Endodermal cell (in vitro differentiated cells): ENCODE data around the gene ENPP7. TPM values are rescaled to one million over a fixed set of nuclear protein-coding genes. Genes with fewer than 3 reads are reported as not detected.
"Not testable (repeated sequence)": the region's sequence is repeated elsewhere in the genome, so short reads cannot be mapped to it uniquely, and the experiment has no call there.

Experiments used
- DNase-seq: peaks from one replicate; pipeline ENCODE4 v3.0.0-alpha.2; 2017
- H3K27ac ChIP-seq: 2 replicates; pipeline ENCODE4 v1.5.1; 2013; ENCODE audit warnings: mild to moderate bottlenecking, low read depth, low read length, moderate library complexity
- H3K27me3 ChIP-seq: 2 replicates; pipeline ENCODE4 v1.6.1; 2013; ENCODE audit warnings: mild to moderate bottlenecking, low read length, moderate library complexity; ENCODE audit not compliant: insufficient read depth, control insufficient read depth, poor library complexity, severe bottlenecking
- H3K36me3 ChIP-seq: 2 replicates; pipeline ENCODE4 v1.7.0; 2013; ENCODE audit warnings: mild to moderate bottlenecking, low read length, moderate library complexity; ENCODE audit not compliant: control insufficient read depth, insufficient read depth
- H3K4me1 ChIP-seq: one replicate; pipeline ENCODE4 v1.7.0; 2013; ENCODE audit warnings: low read length; ENCODE audit not compliant: control insufficient read depth, insufficient read depth
- H3K4me3 ChIP-seq: 2 replicates; pipeline ENCODE4 v1.5.1; 2013; ENCODE audit warnings: mild to moderate bottlenecking, low read length, moderate library complexity
- H3K9ac ChIP-seq: 2 replicates; pipeline ENCODE4 v1.6.1; 2013; ENCODE audit warnings: mild to moderate bottlenecking, low read length, moderate library complexity; ENCODE audit not compliant: poor library complexity, severe bottlenecking; ENCODE audit errors: extremely low read depth
- H3K9me3 ChIP-seq: 2 replicates; pipeline ENCODE4 v1.6.1; 2013; ENCODE audit warnings: mild to moderate bottlenecking, low read length, moderate library complexity; ENCODE audit not compliant: control insufficient read depth
- H3K27ac Mint-ChIP-seq: 2 replicates; pipeline ENCODE4 v1.8.0; 2020; ENCODE audit warnings: mixed read lengths
- H3K27me3 Mint-ChIP-seq: 2 replicates; pipeline ENCODE4 v1.8.0; 2021; ENCODE audit warnings: mild to moderate bottlenecking, mixed read lengths; ENCODE audit not compliant: insufficient read depth
- H3K36me3 Mint-ChIP-seq: 2 replicates; pipeline ENCODE4 v1.8.0; 2020; ENCODE audit warnings: low read depth, mixed read lengths
- H3K4me1 Mint-ChIP-seq: 2 replicates; pipeline ENCODE4 v1.8.0; 2020; ENCODE audit warnings: mixed read lengths
- H3K4me3 Mint-ChIP-seq: 2 replicates; pipeline ENCODE4 v1.8.0; 2020; ENCODE audit warnings: mild to moderate bottlenecking, moderate library complexity, mixed read lengths
- H3K9me3 Mint-ChIP-seq: 2 replicates; pipeline ENCODE4 v1.8.0; 2020; ENCODE audit warnings: mild to moderate bottlenecking, mixed read lengths
- CTCF ChIP-seq: fragments of 200-600 bp; sonication (generic); conservative IDR thresholded peaks from 2 replicates; pipeline ENCODE4 v1.5.0; 2021; ENCODE audit warnings: antibody characterized with exemption, mild to moderate bottlenecking
- WGBS, 2 experiments: methylation state at CpG; one replicate each; pipeline versions ENCODE4 v1.1.5 to v1.1.7; 2013; ENCODE audit warnings: missing lambda C conversion rate in 2 of 2, mixed read lengths in 1 of 2; ENCODE audit not compliant: insufficient coverage in 1 of 2, insufficient read length in 1 of 2; 5-methylcytosine and 5-hydroxymethylcytosine counted together
- total RNA-seq, 2 donors: library from RNA; stranded (reverse); fragmentation: NEBNext Ultra II Directional in 1 of 2; extraction: Animal tissue kit (Norgen Biotek cat#: 25700) in 1 of 2; gene quantifications; 2 replicates in 1 of 2; 3 replicates in 1 of 2; pipeline ENCODE4 v1.2.1, GENCODE V29; 2021

Gene ENPP7
- total RNA-seq, 2 donors from 2014 or later = not detected

GRCh38 chr17:79754370-79754769, 23.6 kb downstream of the ENPP7 start:
- no peaks in the 10 kb centered on the region for H3K36me3 Mint-ChIP-seq
- H3K9me3 Mint-ChIP-seq = no peaks in the 10 kb centered on the region
- no peaks in the 10 kb centered on the region for H3K4me1 ChIP-seq
- H3K27me3 ChIP-seq = peaks cover 25% of the 10 kb centered on the region
- no peak for TF ChIP-seq CTCF
- no peak overlapping the region for H3K9ac ChIP-seq
- 84 to 85% methylated on average over 11 to 12 of the region's 12 CpGs for WGBS, 2 experiments
- peaks cover 28% of the 10 kb centered on the region for H3K27me3 Mint-ChIP-seq
- H3K9me3 ChIP-seq = no peaks in the 10 kb centered on the region
- no peak overlapping the region for H3K27ac ChIP-seq
- no peak for DNase-seq
- no peak overlapping the region for H3K27ac Mint-ChIP-seq
- no peak overlapping the region for H3K4me3 Mint-ChIP-seq
- no peaks in the 10 kb centered on the region for H3K36me3 ChIP-seq
- no peaks in the 10 kb centered on the region for H3K4me1 Mint-ChIP-seq
- H3K4me3 ChIP-seq = no peak overlapping the region

GRCh38 chr17:79754903-79755302, 24.2 kb downstream of the ENPP7 start:
- 88 to 96% methylated on average over 9 of the region's 9 CpGs for WGBS, 2 experiments
- not testable (repeated sequence) for H3K9me3 Mint-ChIP-seq
- peaks cover 20% of the 10 kb centered on the region for H3K27me3 ChIP-seq

GRCh38 chr17:79755591-79755990, 24.8 kb downstream of the ENPP7 start:
- Mint-ChIP-seq H3K27me3 (peaks cover 20% of the 10 kb centered on the region), H3K4me3 (no peak overlapping the region), H3K27ac (no peak overlapping the region), H3K4me1 (no peaks in the 10 kb centered on the region), H3K9me3 (no peaks in the 10 kb centered on the region), H3K36me3 (no peaks in the 10 kb centered on the region)
- Histone ChIP-seq H3K9me3 (no peaks in the 10 kb centered on the region), H3K27ac (no peak overlapping the region), H3K4me3 (no peak overlapping the region), H3K27me3 (peaks cover 16% of the 10 kb centered on the region), H3K36me3 (no peaks in the 10 kb centered on the region), H3K4me1 (no peaks in the 10 kb centered on the region), H3K9ac (no peak overlapping the region)
- 94 to 96% methylated on average over 12 to 14 of the region's 14 CpGs for WGBS, 2 experiments
- no peak for TF ChIP-seq CTCF
- no peak for DNase-seq

More at GRCh38 chr17:79754903-79755302, 24.2 kb downstream of the ENPP7 start:
- H3K4me3 ChIP-seq, H3K36me3 ChIP-seq, H3K9ac ChIP-seq, H3K4me1 ChIP-seq, H3K27ac Mint-ChIP-seq, DNase-seq, H3K4me3 Mint-ChIP-seq, H3K9me3 ChIP-seq, H3K27ac ChIP-seq, H3K36me3 Mint-ChIP-seq, H3K4me1 Mint-ChIP-seq: not testable (repeated sequence)
- peaks cover 23% of the 10 kb centered on the region for H3K27me3 Mint-ChIP-seq

DNA sequence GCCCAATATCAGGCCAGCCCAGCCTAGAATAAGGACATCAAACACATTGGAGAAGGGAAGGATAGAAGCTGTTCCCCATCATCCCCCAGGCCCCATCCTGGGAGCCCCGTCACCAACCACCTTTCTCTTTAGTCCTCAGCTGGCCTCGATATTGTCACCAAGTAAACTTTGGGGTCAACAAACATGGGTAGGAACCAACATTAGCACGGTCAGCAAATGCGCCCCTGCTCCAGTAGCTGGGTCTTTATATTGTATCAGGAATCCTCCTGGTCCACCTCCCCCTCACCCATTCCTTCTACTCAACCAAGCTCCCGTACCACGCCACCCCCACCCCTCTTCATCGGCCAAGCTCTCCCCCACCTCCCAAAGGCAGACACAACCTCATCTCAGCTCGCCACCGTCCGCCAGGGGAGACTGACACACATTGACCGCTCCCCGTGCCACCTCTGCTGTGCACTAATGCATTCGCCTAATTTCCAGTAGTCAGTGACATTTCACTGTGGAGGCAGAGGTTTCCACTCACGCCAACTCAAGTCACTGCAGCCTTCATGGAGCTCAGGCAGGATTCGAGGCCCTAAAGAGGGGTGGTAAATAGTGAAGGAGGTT, 26.5 kb downstream of the ENPP7 start:
- 94 to 97% methylated on average over 6 to 15 of the region's 15 CpGs for WGBS, 2 experiments
- no peaks in the 10 kb centered on the region for H3K9me3 Mint-ChIP-seq
- DNase-seq = no peak

More for the DNA sequence above, 26.5 kb downstream of the ENPP7 start:
- H3K4me3 Mint-ChIP-seq = no peak overlapping the region
- no peak overlapping the region for H3K9ac ChIP-seq
- no peak overlapping the region for H3K4me3 ChIP-seq
- H3K36me3 Mint-ChIP-seq = no peaks in the 10 kb centered on the region
- H3K4me1 Mint-ChIP-seq = no peaks in the 10 kb centered on the region
- no peak for TF ChIP-seq CTCF
- H3K27ac ChIP-seq = no peak overlapping the region
- no peaks in the 10 kb centered on the region for H3K36me3 ChIP-seq
- H3K27me3 ChIP-seq = no peaks in the 10 kb centered on the region
- H3K9me3 ChIP-seq = no peaks in the 10 kb centered on the region
- H3K27ac Mint-ChIP-seq = no peak overlapping the region
- peaks cover 6% of the 10 kb centered on the region for H3K27me3 Mint-ChIP-seq
- no peaks in the 10 kb centered on the region for H3K4me1 ChIP-seq
